Measurements from ENCODE around the gene TCL1B. TPM values are rescaled to one million over a fixed set of nuclear protein-coding genes. Genes with fewer than 3 reads are reported as not detected.

The TCL1B gene
- total and polyA plus RNA-seq, 2 experiments from 2014 or later = 5.5 to 6.0 TPM

DNA sequence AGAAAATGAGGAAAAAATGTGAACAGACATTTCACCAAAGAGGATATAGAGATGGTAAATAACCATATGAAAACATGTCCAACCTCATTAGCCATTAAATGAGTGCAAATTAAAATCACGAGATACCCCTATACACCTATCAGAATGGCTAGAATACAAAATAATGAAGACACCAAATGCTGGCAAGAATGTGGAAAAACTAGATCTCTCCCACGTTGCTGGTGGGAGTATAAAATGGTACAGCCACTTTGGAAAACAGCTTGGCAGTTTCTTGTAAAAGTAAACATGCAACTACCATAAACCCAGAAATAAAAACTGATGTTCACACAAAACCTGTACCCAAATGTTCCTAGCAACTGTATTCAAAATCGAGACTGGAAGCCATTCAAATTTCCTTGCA is 38.3 kb upstream of the TCL1B start (continued):
- no peak for TF ChIP-seq ETS1 (IDR thresholded peaks at IDR 0.05)
- TF ChIP-seq STAT1 (IDR thresholded peaks at IDR 0.05; ENCODE audit: unreplicated experiment) = no peak
- TF ChIP-seq NANOG (IDR thresholded peaks at IDR 0.05; ENCODE audit: borderline replicate concordance) = no peak
- no peak for TF ChIP-seq EZH2 (IDR thresholded peaks at IDR 0.05; ENCODE audit: low read depth, unreplicated experiment)
- no peak for TF ChIP-seq ZNF331 (CRISPR knock-in tag; IDR thresholded peaks at IDR 0.05; ENCODE audit: low read depth)
- TF ChIP-seq, protein P1, sequence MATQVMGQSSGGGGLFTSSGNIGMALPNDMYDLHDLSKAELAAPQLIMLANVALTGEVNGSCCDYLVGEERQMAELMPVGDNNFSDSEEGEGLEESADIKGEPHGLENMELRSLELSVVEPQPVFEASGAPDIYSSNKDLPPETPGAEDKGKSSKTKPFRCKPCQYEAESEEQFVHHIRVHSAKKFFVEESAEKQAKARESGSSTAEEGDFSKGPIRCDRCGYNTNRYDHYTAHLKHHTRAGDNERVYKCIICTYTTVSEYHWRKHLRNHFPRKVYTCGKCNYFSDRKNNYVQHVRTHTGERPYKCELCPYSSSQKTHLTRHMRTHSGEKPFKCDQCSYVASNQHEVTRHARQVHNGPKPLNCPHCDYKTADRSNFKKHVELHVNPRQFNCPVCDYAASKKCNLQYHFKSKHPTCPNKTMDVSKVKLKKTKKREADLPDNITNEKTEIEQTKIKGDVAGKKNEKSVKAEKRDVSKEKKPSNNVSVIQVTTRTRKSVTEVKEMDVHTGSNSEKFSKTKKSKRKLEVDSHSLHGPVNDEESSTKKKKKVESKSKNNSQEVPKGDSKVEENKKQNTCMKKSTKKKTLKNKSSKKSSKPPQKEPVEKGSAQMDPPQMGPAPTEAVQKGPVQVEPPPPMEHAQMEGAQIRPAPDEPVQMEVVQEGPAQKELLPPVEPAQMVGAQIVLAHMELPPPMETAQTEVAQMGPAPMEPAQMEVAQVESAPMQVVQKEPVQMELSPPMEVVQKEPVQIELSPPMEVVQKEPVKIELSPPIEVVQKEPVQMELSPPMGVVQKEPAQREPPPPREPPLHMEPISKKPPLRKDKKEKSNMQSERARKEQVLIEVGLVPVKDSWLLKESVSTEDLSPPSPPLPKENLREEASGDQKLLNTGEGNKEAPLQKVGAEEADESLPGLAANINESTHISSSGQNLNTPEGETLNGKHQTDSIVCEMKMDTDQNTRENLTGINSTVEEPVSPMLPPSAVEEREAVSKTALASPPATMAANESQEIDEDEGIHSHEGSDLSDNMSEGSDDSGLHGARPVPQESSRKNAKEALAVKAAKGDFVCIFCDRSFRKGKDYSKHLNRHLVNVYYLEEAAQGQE (IDR thresholded peaks at IDR 0.05; ENCODE audit: unreplicated experiment) = no peak

DNA sequence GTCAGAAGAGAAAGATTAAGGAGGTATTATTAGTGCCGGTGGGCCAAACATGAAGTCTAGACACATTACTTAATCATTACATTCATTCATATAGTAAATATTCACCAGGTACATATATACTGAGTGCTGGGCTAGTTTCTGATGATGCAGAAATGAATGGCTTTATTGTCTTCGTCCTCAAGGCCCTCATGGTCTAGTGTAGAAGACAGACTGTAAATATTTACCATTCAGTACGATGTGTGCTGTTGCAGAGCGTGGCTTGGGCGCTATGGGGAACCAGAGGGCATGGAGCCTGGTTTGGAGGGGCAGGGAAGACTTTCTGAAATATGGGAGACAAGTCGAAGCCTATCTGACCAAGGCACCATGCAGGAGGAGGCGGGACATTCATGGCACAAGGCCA is 37.0 kb upstream of the TCL1B start:
- peaks cover 5% of the 10 kb centered on the region for H3K27me3 Mint-ChIP-seq (ENCODE audit: insufficient read depth, low read depth, poor library complexity)
- H3K4me1 Mint-ChIP-seq = peaks cover 14% of the 10 kb centered on the region
- DNase-seq (ENCODE audit: low spot score) (no peak), ATAC-seq (no peak)
- Histone ChIP-seq H4K20me1 (replicated peaks; ENCODE audit: insufficient read depth) (no peaks in the 10 kb centered on the region), H3K9me2 (ENCODE audit: insufficient read depth) (0 out of 2 replicates have a peak, but pooled peaks cover 9% of the 10 kb centered on the region), H3K27me3 (ENCODE audit: insufficient read depth) (no peaks in the 10 kb centered on the region), H3K4me1 (ENCODE audit: insufficient read depth) (peaks cover 18% of the 10 kb centered on the region), H3K4me2 (no peak overlapping the region), H3K36me3 (ENCODE audit: insufficient read depth) (no peaks in the 10 kb centered on the region), H3K4me3 (no peak overlapping the region), H3K79me2 (replicated peaks; ENCODE audit: insufficient read depth) (no peaks in the 10 kb centered on the region), H3F3A (replicated peaks; ENCODE audit: low read depth) (no peaks in the 10 kb centered on the region), H3K27ac (ENCODE audit: low read depth) (no peak overlapping the region), H2AFZ (no peak overlapping the region)
- no peak overlapping the region for H3K27ac Mint-ChIP-seq
- H3K4me3 Mint-ChIP-seq = no peak overlapping the region
- H3K36me3 Mint-ChIP-seq (ENCODE audit: low read depth) = no peaks in the 10 kb centered on the region
- no peak for TF ChIP-seq ZNF331 (CRISPR knock-in tag; IDR thresholded peaks at IDR 0.05; ENCODE audit: low read depth)
- TF ChIP-seq, protein P1 (IDR thresholded peaks at IDR 0.05; ENCODE audit: unreplicated experiment) = no peak
- TF ChIP-seq EZH2 (IDR thresholded peaks at IDR 0.05; ENCODE audit: low read depth, unreplicated experiment) = no peak
- TF ChIP-seq CTCF (conservative IDR thresholded peaks at IDR 0.05; ENCODE audit: low read depth in 2 of 2) = no peak
- no peak for TF ChIP-seq STAT1 (IDR thresholded peaks at IDR 0.05; ENCODE audit: unreplicated experiment)
- no peak for TF ChIP-seq JUNB (IDR thresholded peaks at IDR 0.05; ENCODE audit: unreplicated experiment)
- TF ChIP-seq NANOG (IDR thresholded peaks at IDR 0.05; ENCODE audit: borderline replicate concordance) = no peak
- TF ChIP-seq EZH2phosphoT487 (IDR thresholded peaks at IDR 0.05; ENCODE audit: unreplicated experiment) = no peak
- TF ChIP-seq ETS1 (IDR thresholded peaks at IDR 0.05) = no peak
- TF ChIP-seq ZNF114 (CRISPR knock-in tag; IDR thresholded peaks at IDR 0.05) = no peak
- no peaks in the 10 kb centered on the region; the same call in 2 of the 3 replicates for H3K9me3 Mint-ChIP-seq
